Activated CD8-positive, alpha-beta memory T cell treated with anti-CD3 and anti-CD28 coated beads, Interleukin-2, amount 10 ng/mL, durations not matched to agents 7 days and 5 days (primary cell): ENCODE data around the gene PAX5. TPM values are rescaled to one million over a fixed set of nuclear protein-coding genes. Genes with fewer than 3 reads are reported as not detected.

ENCODE experiments used
- ATAC-seq: fragments of 150-1000 bp; cut with Tn5 transposase; one replicate; pipeline ENCODE4 v1.10.0; 2021; ENCODE audit warnings: moderate library complexity
- CTCF ChIA-PET: fragments of 350-600 bp; sonication (Branson Sonifier 250); formaldehyde crosslinking; loops from one replicate; lab custom pipeline; 2021; ENCODE audit warnings: antibody characterized with exemption; lab: Charles Lee
- DNase-seq: peaks from one replicate; pipeline ENCODE4 v3.0.0-alpha.2; 2020
- H3K27ac Mint-ChIP-seq: one replicate; pipeline ENCODE4 v1.8.0; 2021; ENCODE audit warnings: mild to moderate bottlenecking, mixed read lengths
- H3K27me3 Mint-ChIP-seq: one replicate; pipeline ENCODE4 v1.8.0; 2021; ENCODE audit warnings: mixed read lengths
- H3K36me3 Mint-ChIP-seq: one replicate; pipeline ENCODE4 v1.8.0; 2021; ENCODE audit warnings: mild to moderate bottlenecking, mixed read lengths
- H3K4me1 Mint-ChIP-seq: one replicate; pipeline ENCODE4 v1.8.0; 2021; ENCODE audit warnings: mixed read lengths
- H3K4me3 Mint-ChIP-seq: one replicate; pipeline ENCODE4 v1.8.0; 2021; ENCODE audit warnings: mild to moderate bottlenecking, moderate library complexity, mixed read lengths
- H3K9me3 Mint-ChIP-seq: one replicate; pipeline ENCODE4 v1.8.0; 2022; ENCODE audit warnings: low read depth, mixed read lengths
- total RNA-seq, 2 experiments: library from RNA; stranded (reverse); gene quantifications; one replicate each; pipeline ENCODE4 v1.2.3, GENCODE V29; 2021

The PAX5 gene
- total RNA-seq, 2 experiments from 2014 or later: 0.14 to 0.20 TPM

DNA sequence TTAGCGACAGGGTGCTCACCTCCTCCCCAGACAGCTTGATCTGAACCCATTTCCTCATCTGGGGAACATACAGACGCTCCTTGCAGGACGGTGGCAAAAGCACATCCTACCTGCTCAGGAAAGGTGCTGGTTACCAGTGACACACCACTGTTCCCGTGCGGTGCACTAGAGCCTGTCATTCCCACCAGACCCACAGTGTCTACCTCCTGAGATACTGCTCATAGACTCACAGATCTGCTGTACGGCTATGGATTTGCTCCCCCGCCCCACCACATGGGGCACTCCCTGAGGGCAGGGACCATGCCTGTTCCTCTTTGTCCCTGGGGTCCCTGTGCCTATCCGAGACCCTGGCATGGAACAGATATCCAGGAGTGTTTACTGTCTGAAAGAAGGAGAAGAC lies 208.9 kb downstream of the PAX5 start:
- no peak overlapping the region for H3K4me3 Mint-ChIP-seq
- DNase-seq: no peak
- H3K27ac Mint-ChIP-seq: no peak overlapping the region
- CTCF ChIA-PET: no interaction called here
- H3K9me3 Mint-ChIP-seq: no peaks in the 10 kb centered on the region
- H3K36me3 Mint-ChIP-seq: no peaks in the 10 kb centered on the region
- ATAC-seq: no peak
- peaks cover 16% of the 10 kb centered on the region for H3K27me3 Mint-ChIP-seq
- H3K4me1 Mint-ChIP-seq: no peaks in the 10 kb centered on the region

DNA sequence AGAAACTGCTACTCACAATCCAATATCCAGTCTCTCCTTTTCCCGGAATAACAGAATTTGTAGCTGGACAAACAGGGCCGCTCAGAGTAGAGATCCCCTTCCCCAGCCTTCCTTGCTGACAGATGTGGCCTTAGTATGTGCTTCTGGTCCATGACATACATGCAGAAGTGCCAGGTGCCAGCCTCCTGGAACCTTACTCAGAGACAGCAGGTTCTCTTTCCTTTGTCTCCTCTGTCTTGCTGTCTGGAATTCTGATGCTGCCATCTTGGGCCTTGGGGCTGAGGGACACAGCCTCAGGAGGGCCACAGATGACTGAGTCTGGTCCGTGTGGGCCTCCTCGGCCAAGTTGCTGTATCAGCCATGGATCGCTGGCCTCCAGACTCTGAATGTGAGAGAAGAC lies 210.1 kb downstream of the PAX5 start:
- CTCF ChIA-PET: no interaction called here
- Mint-ChIP-seq H3K4me1 (no peaks in the 10 kb centered on the region), H3K27me3 (peaks cover 17% of the 10 kb centered on the region), H3K36me3 (no peaks in the 10 kb centered on the region), H3K4me3 (no peak overlapping the region), H3K9me3 (no peaks in the 10 kb centered on the region), H3K27ac (no peak overlapping the region)
- DNase-seq: no peak
- ATAC-seq: no peak

DNA sequence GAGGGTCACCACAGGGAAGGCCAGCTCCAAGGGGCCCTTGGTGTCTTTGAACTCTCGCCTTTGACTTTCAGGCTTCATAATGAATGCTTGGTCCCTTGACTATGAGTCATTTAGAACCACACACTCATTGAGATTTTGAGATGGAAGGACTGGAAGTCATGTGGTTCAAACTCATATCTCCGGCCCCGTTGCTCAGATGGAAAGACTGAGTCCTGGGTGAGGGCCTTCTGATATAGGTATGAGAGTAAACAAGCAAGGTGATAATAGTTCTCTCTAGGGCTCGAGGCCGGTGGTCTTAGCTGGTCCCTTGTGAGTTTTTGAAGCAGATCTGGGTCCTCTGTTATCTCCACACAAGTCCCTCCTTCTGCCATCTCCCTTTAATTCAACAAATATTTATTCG lies 210.6 kb downstream of the PAX5 start:
- no peak for DNase-seq
- Mint-ChIP-seq H3K4me1 (no peaks in the 10 kb centered on the region), H3K36me3 (no peaks in the 10 kb centered on the region), H3K27me3 (peaks cover 20% of the 10 kb centered on the region), H3K27ac (no peak overlapping the region), H3K9me3 (no peaks in the 10 kb centered on the region), H3K4me3 (no peak overlapping the region)
- CTCF ChIA-PET: no interaction called here
- no peak for ATAC-seq

DNA sequence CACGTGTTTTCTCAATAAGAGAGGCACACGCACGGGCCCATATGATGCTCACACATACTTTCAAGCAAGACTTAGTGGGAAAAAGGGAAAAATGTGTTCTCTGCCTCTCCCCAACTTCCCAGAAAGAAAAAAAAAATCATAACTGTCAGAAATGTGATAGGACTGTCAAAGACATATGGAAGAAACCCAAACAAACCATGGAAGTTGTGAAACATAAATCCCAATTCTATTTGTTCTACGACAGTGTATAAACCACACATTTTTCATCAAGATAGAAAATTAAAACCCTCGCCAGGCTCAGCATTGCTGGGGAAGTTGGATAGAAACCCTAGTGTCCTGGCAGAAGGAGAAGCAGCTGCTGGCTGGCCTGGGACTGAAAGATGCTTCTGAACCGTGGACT lies 211.9 kb downstream of the PAX5 start:
- H3K4me1 Mint-ChIP-seq: no peaks in the 10 kb centered on the region
- CTCF ChIA-PET: no interaction called here
- H3K4me3 Mint-ChIP-seq: no peak overlapping the region

DNA sequence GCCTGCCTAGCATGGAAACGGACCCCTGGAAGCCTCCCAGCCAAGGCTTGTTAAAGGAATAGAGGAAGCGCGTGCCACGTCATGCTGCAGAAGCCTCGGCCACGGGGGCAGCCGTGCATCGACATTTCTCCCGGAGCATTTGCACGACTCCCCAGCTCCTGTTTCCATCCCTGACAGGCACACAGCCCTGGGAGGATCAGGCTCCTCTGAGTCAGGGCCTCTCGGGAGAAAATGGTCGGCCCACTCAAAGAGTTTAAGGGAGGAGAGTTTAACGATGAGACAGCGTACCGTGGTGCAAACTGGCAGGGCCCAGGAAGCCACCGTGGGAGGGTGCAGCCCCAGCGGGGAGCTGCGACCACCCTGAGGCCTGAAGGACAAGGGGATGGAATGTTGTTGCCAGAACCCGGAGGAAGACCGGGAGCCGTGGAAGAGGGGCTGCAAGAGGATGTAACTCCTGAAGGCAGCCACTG lies 213.6 kb downstream of the PAX5 start:
- DNase-seq (no peak), ATAC-seq (no peak)
- no peaks in the 10 kb centered on the region for H3K9me3 Mint-ChIP-seq
- no peaks in the 10 kb centered on the region for H3K4me1 Mint-ChIP-seq
- no peak overlapping the region for H3K4me3 Mint-ChIP-seq
- no peaks in the 10 kb centered on the region for H3K36me3 Mint-ChIP-seq
- CTCF ChIA-PET: no interaction called here
- H3K27ac Mint-ChIP-seq: no peak overlapping the region
- H3K27me3 Mint-ChIP-seq: peaks cover 31% of the 10 kb centered on the region

More for the DNA sequence above, 211.9 kb downstream of the PAX5 start:
- Mint-ChIP-seq H3K27me3 (peaks cover 22% of the 10 kb centered on the region), H3K27ac (no peak overlapping the region), H3K36me3 (no peaks in the 10 kb centered on the region), H3K9me3 (no peaks in the 10 kb centered on the region)
- DNase-seq: no peak
- ATAC-seq: no peak

DNA sequence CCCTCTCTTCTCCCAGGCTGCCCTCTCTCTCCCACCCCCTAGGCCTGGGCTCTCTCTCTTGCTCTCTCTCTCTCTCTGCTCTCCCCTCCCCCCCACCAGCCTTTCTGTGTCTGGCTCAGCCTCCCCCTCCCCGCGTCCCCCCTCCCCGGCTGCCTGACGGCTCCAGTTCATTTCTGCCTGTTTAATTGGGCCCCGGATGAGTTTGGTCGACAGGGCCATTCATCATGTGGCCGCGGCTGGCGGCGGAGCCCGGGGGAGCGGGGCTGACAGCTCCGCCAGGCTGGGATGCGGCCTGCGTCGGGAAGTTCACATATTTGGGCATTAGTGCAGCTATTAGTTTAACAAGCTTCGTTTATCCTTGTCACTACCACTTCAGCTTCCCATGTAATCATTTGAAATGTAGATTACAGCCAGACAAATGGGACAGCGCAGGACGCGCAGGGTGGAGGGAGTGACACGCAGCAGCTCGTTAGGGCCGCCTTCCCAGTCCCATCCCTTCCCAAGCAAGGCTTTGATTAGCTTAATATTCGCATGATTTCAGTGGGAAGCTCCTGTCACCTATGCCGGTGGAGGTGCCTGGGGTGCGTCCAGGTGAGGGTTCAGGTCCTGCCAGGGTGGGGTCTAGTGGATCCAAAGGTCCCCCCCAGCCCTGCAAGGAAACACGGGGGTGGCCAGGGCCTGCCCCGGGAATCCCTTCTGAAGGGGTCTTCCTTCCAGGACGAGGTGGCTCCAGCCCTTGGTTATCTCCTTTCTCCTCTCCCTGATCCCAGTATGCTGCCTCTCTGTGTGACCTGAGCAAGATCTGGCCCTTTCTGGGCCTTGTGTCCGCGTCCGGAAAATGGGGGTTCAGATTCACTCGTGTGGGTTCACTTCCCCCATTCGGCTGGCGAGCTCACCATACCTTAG lies 214.8 kb downstream of the PAX5 start:
- no peak overlapping the region for H3K4me3 Mint-ChIP-seq
- H3K4me1 Mint-ChIP-seq: no peaks in the 10 kb centered on the region
- no peaks in the 10 kb centered on the region for H3K36me3 Mint-ChIP-seq
- DNase-seq (no peak), ATAC-seq (no peak)
- peaks cover 31% of the 10 kb centered on the region for H3K27me3 Mint-ChIP-seq
- CTCF ChIA-PET: interaction anchor here (0.5 kb wide), 1 partner anchor 285 kb away, joined by 3 read pairs; no protein-coding TSS in a partner anchor
- no peaks in the 10 kb centered on the region for H3K9me3 Mint-ChIP-seq
- H3K27ac Mint-ChIP-seq: no peak overlapping the region

DNA sequence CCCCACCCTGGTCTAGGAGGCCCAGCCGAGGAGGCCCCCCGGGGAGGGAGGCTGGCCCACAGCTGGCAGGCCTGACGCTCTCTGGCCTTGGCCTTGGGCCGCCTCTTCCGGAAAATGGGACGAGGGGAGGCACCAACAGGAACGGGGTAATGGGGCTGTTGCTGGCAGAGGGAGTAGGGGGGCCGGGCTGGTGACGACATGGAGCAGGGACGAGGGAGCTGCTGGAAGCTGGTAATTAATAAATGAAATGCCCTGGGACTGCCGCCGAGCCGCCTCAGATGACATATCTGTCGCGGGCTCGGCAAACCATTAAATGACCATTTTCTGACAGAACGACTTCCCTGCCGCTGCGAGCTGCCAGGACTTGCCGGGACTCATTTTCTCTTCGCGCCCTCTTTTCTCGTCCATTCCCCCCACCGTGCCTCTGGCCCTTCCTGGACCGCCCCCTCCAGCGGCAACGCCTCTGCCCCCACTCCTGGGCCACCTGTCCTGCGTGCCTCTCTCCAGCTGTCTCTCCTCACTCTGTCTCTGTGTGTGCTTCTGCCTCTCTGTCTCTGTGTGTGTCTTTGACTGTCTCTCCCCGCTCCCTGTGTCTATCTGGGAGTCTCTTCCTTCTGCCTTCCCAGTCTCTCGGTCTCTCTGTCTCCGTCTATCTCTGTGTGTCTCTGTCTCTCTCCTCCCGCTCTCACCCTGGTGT lies 215.7 kb downstream of the PAX5 start:
- no peaks in the 10 kb centered on the region for H3K4me1 Mint-ChIP-seq
- no peak for DNase-seq
- ATAC-seq: no peak

DNA sequence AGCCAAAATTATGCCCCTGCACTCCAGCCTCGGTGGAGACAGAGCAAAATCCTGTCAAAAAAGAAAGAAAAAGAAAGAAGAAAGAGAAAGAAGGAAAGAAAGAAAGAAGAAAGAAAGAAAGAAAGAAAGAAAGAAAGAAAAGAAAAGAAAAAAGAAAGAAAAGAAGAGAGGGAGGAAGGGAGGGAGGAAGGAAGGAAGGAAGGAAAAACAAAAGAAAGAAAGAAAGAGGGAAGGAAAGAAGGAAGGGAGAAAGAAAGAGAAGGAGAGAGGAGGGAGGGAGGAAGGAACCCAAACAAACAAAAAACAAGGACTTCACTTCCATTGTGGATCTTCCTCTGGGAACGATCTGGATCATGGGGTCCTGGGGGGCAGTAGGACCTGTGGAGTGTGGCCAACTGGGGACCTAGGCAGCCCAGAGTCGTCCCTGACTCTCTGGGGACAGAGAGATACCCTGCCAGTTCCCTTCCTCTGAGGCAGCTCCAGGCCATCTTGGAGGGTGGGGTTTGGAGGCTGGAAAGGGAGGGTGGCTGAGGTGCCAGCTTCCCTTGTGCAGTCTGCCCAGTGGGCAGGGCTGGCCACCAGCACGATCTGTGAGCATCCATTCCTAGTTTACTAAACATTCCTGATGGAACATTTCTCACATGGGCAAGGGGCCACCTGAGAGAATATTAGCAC lies 216.8 kb downstream of the PAX5 start:
- no peak overlapping the region for H3K4me3 Mint-ChIP-seq
- no peaks in the 10 kb centered on the region for H3K9me3 Mint-ChIP-seq
- DNase-seq: no peak
- H3K27me3 Mint-ChIP-seq: peaks cover 30% of the 10 kb centered on the region
- no peaks in the 10 kb centered on the region for H3K4me1 Mint-ChIP-seq
- no peaks in the 10 kb centered on the region for H3K36me3 Mint-ChIP-seq
- H3K27ac Mint-ChIP-seq: no peak overlapping the region
- CTCF ChIA-PET: no interaction called here
- ATAC-seq: no peak

More for the DNA sequence above, 215.7 kb downstream of the PAX5 start:
- Mint-ChIP-seq H3K27me3 (peaks cover 31% of the 10 kb centered on the region), H3K4me3 (no peak overlapping the region), H3K9me3 (no peaks in the 10 kb centered on the region), H3K36me3 (no peaks in the 10 kb centered on the region), H3K27ac (no peak overlapping the region)
- CTCF ChIA-PET: no interaction called here

DNA sequence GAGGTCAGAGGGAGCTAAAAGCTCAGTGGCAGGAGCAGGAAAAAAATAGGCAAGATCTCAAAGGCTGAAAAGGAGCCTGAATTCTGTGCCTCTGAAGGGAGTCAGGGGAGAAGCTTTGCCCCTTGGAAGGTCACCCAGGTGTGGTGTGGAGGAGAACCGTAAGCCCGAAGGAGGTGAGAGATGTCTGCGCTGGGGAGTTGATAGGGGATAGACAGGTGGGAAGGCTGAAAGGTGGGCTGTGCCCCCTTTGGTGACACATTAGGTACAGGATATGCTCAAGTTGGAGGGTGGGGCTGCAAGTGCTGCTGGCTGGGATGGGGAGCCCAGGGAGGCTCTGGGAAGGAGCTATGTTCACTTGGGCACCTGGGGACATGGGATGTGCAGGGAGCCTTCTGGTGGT lies 217.7 kb downstream of the PAX5 start:
- no peak overlapping the region for H3K4me3 Mint-ChIP-seq
- CTCF ChIA-PET: no interaction called here
- DNase-seq (no peak), ATAC-seq (no peak)
- H3K36me3 Mint-ChIP-seq: no peaks in the 10 kb centered on the region
- H3K27ac Mint-ChIP-seq: no peak overlapping the region
- no peaks in the 10 kb centered on the region for H3K4me1 Mint-ChIP-seq
- no peaks in the 10 kb centered on the region for H3K9me3 Mint-ChIP-seq
- H3K27me3 Mint-ChIP-seq: peaks cover 28% of the 10 kb centered on the region

DNA sequence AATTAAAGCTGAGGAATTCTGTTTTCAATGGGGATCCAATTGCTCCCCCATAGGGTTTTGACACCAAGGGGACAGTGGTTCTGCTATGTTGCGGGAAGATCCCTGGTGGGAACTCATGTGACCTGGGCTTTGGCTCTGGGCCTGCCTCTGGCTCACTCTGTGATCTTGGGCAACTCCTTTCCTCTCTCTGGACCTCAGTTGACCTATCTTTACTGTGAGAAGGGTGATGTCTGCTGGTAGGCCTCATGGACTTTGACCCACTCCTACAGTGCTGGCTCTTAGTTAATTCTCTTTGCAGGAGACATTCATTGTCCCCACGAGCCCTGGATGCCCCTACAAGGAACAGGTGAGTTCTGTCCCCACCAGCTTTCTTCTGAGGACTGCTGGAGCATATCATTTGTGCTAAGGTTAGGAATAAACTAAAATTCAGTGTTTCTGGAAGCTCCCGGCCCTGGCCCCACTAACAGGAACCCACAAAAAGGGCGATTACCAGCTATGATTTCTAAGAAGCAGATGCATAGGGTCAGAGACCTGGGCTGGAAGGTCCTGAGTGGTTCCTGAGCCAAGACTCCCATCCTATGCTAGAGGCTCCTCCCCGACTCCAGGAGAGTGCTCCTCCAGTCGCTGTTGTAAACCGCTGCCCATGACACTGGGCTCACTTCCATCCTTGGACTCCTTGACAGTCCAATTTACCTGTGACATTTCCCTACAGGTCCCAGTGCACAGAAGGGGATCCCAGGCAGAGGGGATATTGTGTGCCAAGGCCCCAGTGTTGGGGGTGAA lies 218.3 kb downstream of the PAX5 start:
- Mint-ChIP-seq H3K4me1 (no peaks in the 10 kb centered on the region), H3K27me3 (peaks cover 32% of the 10 kb centered on the region), H3K36me3 (no peaks in the 10 kb centered on the region), H3K27ac (no peak overlapping the region), H3K9me3 (no peaks in the 10 kb centered on the region), H3K4me3 (no peak overlapping the region)
- DNase-seq (no peak), ATAC-seq (no peak)
- CTCF ChIA-PET: no interaction called here

DNA sequence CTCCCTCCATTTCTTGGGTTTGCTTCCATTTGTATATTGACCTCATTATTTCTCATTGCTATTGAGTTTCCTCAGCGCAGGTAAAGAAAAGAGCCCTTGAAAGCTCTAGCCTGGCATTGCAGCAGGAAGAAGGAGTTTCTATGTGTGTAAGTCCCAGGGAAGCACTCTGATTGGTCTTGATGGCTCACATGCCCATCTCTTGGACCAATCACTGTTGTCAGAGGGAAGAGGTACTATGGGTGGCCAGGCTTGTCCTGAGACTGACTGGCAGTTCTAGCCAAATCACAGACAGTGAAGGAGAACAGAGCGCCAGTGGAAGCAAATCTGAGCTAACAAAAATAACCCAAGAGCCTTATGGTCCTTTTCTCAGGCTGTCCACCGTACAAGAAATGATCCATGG lies 219.0 kb downstream of the PAX5 start:
- no peak overlapping the region for H3K4me3 Mint-ChIP-seq
- DNase-seq: no peak
- peaks cover 35% of the 10 kb centered on the region for H3K27me3 Mint-ChIP-seq
- CTCF ChIA-PET: interaction anchor here (0.6 kb wide), 1 partner anchor 188 kb away, joined by 3 read pairs; no protein-coding TSS in a partner anchor
- no peaks in the 10 kb centered on the region for H3K36me3 Mint-ChIP-seq
- H3K9me3 Mint-ChIP-seq: no peaks in the 10 kb centered on the region
- H3K4me1 Mint-ChIP-seq: no peaks in the 10 kb centered on the region
- no peak overlapping the region for H3K27ac Mint-ChIP-seq
- ATAC-seq: no peak

DNA sequence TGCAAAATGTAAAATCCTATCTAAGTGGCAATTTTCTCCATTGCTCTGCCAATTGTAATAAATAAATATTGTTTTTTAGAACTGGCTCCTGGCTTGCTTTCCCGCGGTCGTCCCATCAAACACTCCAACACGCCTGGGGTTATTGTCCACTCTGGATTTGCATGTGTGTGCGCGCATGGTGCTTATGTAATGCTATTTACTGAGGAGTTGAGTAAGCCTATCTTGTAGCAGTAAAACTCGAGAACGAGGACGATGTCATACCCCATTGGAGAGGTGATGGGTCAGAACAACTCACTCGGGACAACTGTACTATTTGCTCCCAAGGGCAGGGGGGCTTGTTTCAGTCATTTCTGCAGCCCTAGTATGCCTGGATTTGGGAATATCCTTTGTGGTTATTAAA lies 220.9 kb downstream of the PAX5 start:
- H3K27ac Mint-ChIP-seq: no peak overlapping the region
- ATAC-seq: no peak
- no peaks in the 10 kb centered on the region for H3K9me3 Mint-ChIP-seq
- no peaks in the 10 kb centered on the region for H3K36me3 Mint-ChIP-seq
- no peak overlapping the region for H3K4me3 Mint-ChIP-seq
- peaks cover 35% of the 10 kb centered on the region for H3K27me3 Mint-ChIP-seq
- CTCF ChIA-PET: no interaction called here
- no peak for DNase-seq
- H3K4me1 Mint-ChIP-seq: no peaks in the 10 kb centered on the region

DNA sequence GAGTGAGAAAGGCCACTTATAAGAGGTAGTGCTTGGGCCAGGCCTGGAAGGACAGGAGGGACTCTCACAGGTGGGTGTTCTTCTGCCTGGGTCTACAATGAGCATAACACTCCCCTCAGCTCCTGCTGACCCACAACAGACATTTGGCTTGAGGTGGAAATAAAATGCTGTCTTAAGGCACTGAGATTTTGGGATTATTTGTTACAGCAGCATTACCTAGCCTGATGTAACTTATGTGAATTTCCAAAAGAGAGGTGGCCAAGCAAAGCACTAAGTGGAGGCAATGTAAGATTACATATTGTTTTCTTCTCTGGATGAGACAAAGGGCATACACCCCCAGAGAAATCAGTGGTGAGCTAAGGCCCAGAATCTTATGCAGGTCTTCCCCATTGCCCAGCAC lies 221.5 kb downstream of the PAX5 start:
- peaks cover 33% of the 10 kb centered on the region for H3K27me3 Mint-ChIP-seq
- ATAC-seq (no peak), DNase-seq (no peak)
- H3K27ac Mint-ChIP-seq: no peak overlapping the region
- no peaks in the 10 kb centered on the region for H3K9me3 Mint-ChIP-seq
- H3K4me3 Mint-ChIP-seq: no peak overlapping the region
- H3K36me3 Mint-ChIP-seq: no peaks in the 10 kb centered on the region
- H3K4me1 Mint-ChIP-seq: no peaks in the 10 kb centered on the region
- CTCF ChIA-PET: no interaction called here
